Lung (tissue), 12 donors: ENCODE results near the gene ACTG1. TPM values are rescaled to one million over a fixed set of nuclear protein-coding genes. Genes with fewer than 3 reads are reported as not detected.
"Not testable (repeated sequence)": the region's sequence is repeated elsewhere in the genome, so short reads cannot be mapped to it uniquely, and the experiment has no call there.

Experiments used
- ATAC-seq: fragments of 200-7000 bp; cut with Tn5 transposase; one replicate; pipeline ENCODE4 v1.9.1; 2020; ENCODE audit warnings: moderate number of reproducible peaks; ENCODE audit not compliant: insufficient read depth, low FRiP score
- DNase-seq, 3 donors: peaks; one replicate each; pipeline ENCODE4 v3.0.0-alpha.2; 2013 to 2017
- H3K27ac ChIP-seq, 2 donors: one replicate each; pipeline ENCODE4 v1.5.1; 2013; ENCODE audit warnings: mild to moderate bottlenecking in 2 of 2, moderate library complexity in 2 of 2, control low read depth in 1 of 2, inconsistent platforms in 1 of 2, low read depth in 1 of 2, low read length in 1 of 2
- H3K27me3 ChIP-seq, 3 donors: one replicate each; pipeline ENCODE4 v1.5.1; 2013; ENCODE audit warnings: low read length in 2 of 3; ENCODE audit not compliant: control insufficient read depth in 3 of 3, insufficient read depth in 3 of 3
- H3K36me3 ChIP-seq, 4 donors: one replicate each; pipeline ENCODE4 v1.5.1; 2013; ENCODE audit warnings: low read length in 4 of 4, mild to moderate bottlenecking in 1 of 4, moderate library complexity in 1 of 4; ENCODE audit not compliant: control insufficient read depth in 4 of 4, insufficient read depth in 4 of 4
- H3K4me1 ChIP-seq, 5 donors: one replicate each; pipeline ENCODE4 v1.5.1; 2013; ENCODE audit warnings: low read length in 5 of 5, mild to moderate bottlenecking in 2 of 5, moderate library complexity in 1 of 5; ENCODE audit not compliant: control insufficient read depth in 5 of 5, insufficient read depth in 5 of 5
- H3K4me3 ChIP-seq: one replicate; pipeline ENCODE4 v1.5.1; 2013; ENCODE audit warnings: mild to moderate bottlenecking, control low read depth, moderate library complexity
- H3K9ac ChIP-seq, 2 donors: one replicate each; pipeline ENCODE4 v1.5.1; 2013; ENCODE audit warnings: low read length in 2 of 2, control low read depth in 1 of 2; ENCODE audit not compliant: insufficient read depth in 1 of 2
- H3K9me3 ChIP-seq, 4 donors: one replicate each; pipeline ENCODE4 v1.5.1; 2013; ENCODE audit warnings: low read length in 3 of 4, mild to moderate bottlenecking in 1 of 4, moderate library complexity in 1 of 4; ENCODE audit not compliant: control insufficient read depth in 4 of 4, insufficient read depth in 3 of 4
- CTCF ChIP-seq: IDR thresholded peaks from 2 replicates; pipeline ENCODE4 v1.5.1; 2012; ENCODE audit warnings: mild to moderate bottlenecking; ENCODE audit errors: control extremely low read depth, extremely low read depth
- WGBS, 2 donors: extraction: QIAGEN DNeasy Blood & Tissue Kit; methylation state at CpG; one replicate each; pipeline ENCODE4 v1.1.7; 2013; 5-methylcytosine and 5-hydroxymethylcytosine counted together
- polyA plus RNA-seq, 2 donors: library from polyadenylated mRNA; stranded (reverse); fragments of 200-250 nt; gene quantifications; one replicate each; pipeline ENCODE4 v1.2.1, GENCODE V29; 2013
- total RNA-seq, 2 donors: library from RNA; depleted of rRNA in 1 of 2; stranded (reverse); fragments of >200 nt in 1 of 2; gene quantifications; one replicate each; pipeline ENCODE4 v1.2.1, GENCODE V29; 2014 to 2021
- donor health status: control.
- donor health status: control.
- donor health status: Bipolar disorder and iron deficiency.
- donor health status: healthy.
- donor health status: DM: yes; HTN: yes; CAD: no.

ACTG1 gene
- total and polyA plus RNA-seq, 4 donors = 1,461 to 4,301 (median 3,063) TPM

GRCh38 chr17:81534157-81535006 lies 21.8 kb upstream of the ACTG1 start:
- no peak for ATAC-seq
- Histone ChIP-seq H3K9me3 (peaks cover 0 to 4% (median 0%) of the 10 kb centered on the region in 4 donors), H3K4me1 (peaks cover 0 to 8% (median 6%) of the 10 kb centered on the region in 5 donors), H3K36me3 (peaks cover 0 to 7% (median 0%) of the 10 kb centered on the region in 4 donors), H3K27ac (no peak overlapping the region), H3K9ac (no peak overlapping the region), H3K4me3 (no peak overlapping the region), H3K27me3 (peaks cover 0 to 17% (median 12%) of the 10 kb centered on the region in 3 donors)
- no peak for DNase-seq
- WGBS, 2 donors = 60 to 71% methylated on average over 6 of the region's 6 CpGs
- no peak for TF ChIP-seq CTCF

GRCh38 chr17:81533339-81534141 lies 20.9 kb upstream of the ACTG1 start:
- TF ChIP-seq CTCF = no peak
- peaks cover 0 to 18% (median 17%) of the 10 kb centered on the region in 3 donors for H3K27me3 ChIP-seq
- 52 to 62% methylated on average over 21 of the region's 21 CpGs for WGBS, 2 donors
- DNase-seq (no peak), ATAC-seq (no peak)
- peaks cover 0 to 4% (median 0%) of the 10 kb centered on the region in 4 donors for H3K9me3 ChIP-seq
- H3K4me1 ChIP-seq = peaks cover 0 to 8% (median 6%) of the 10 kb centered on the region in 5 donors
- H3K9ac ChIP-seq = no peak overlapping the region
- H3K27ac ChIP-seq = no peak overlapping the region
- H3K36me3 ChIP-seq = peaks cover 0 to 4% (median 0%) of the 10 kb centered on the region in 4 donors
- H3K4me3 ChIP-seq = no peak overlapping the region

GRCh38 chr17:81532490-81533287 lies 20.1 kb upstream of the ACTG1 start:
- H3K4me1 ChIP-seq = peaks cover 0 to 10% (median 6%) of the 10 kb centered on the region in 5 donors
- H3K27ac ChIP-seq = no peak overlapping the region
- DNase-seq (no peak), ATAC-seq (no peak)
- H3K4me3 ChIP-seq = no peak overlapping the region
- H3K9me3 ChIP-seq = peaks cover 0 to 2% (median 0%) of the 10 kb centered on the region in 4 donors
- TF ChIP-seq CTCF = no peak
- WGBS, 2 donors = 94% methylated on average over 11 of the region's 11 CpGs
- no peaks in the 10 kb centered on the region for H3K36me3 ChIP-seq
- no peak overlapping the region for H3K9ac ChIP-seq
- H3K27me3 ChIP-seq = peaks cover 0 to 22% (median 21%) of the 10 kb centered on the region in 3 donors

- H3K4me1 ChIP-seq, H3K36me3 ChIP-seq, H3K4me3 ChIP-seq, ATAC-seq, DNase-seq, H3K9me3 ChIP-seq, H3K9ac ChIP-seq, H3K27ac ChIP-seq: not testable (repeated sequence)
- 95 to 96% methylated on average over 3 of the region's 3 CpGs for WGBS, 2 donors
- H3K27me3 ChIP-seq = peaks cover 0 to 26% (median 19%) of the 10 kb centered on the region in 3 donors
These were observed 19.4 kb upstream of the ACTG1 start for GRCh38 chr17:81531998-81532404.

GRCh38 chr17:81531013-81531412 lies 18.4 kb upstream of the ACTG1 start:
- H3K36me3 ChIP-seq, ATAC-seq, H3K9ac ChIP-seq, H3K4me3 ChIP-seq, H3K27ac ChIP-seq, H3K9me3 ChIP-seq, DNase-seq, H3K4me1 ChIP-seq: not testable (repeated sequence)
- 81 to 82% methylated on average over 6 of the region's 6 CpGs for WGBS, 2 donors
- H3K27me3 ChIP-seq = peaks cover 0 to 25% (median 16%) of the 10 kb centered on the region in 3 donors
